HepG2 (cell line): ENCODE data around the gene PEAK3. TPM values are rescaled to one million over a fixed set of nuclear protein-coding genes. Genes with fewer than 3 reads are reported as not detected.

Experiments used
- CEBPG ChIP-seq: IDR thresholded peaks from 2 replicates; pipeline ENCODE4 v1.6.1; 2016
- DZIP1 ChIP-seq: sonication (generic); formaldehyde crosslinking; IDR thresholded peaks from 2 replicates; pipeline ENCODE4 v1.5.0; 2020; ENCODE audit warnings: mild to moderate bottlenecking, missing genetic modification reagents
- IKZF4 ChIP-seq: sonication (generic); formaldehyde crosslinking; IDR thresholded peaks from 2 replicates; pipeline ENCODE4 v1.5.1; 2020; ENCODE audit warnings: borderline replicate concordance, mild to moderate bottlenecking, low read depth, missing genetic modification reagents; ENCODE audit errors: not compliant biosample characterization
- KLF13 ChIP-seq: sonication (generic); formaldehyde crosslinking; IDR thresholded peaks from 2 replicates; pipeline ENCODE4 v1.4.0; 2020; ENCODE audit warnings: mild to moderate bottlenecking, missing genetic modification reagents
- PPARG ChIP-seq: conservative IDR thresholded peaks from 2 replicates; pipeline ENCODE4 v1.6.1; 2016; ENCODE audit warnings: missing biosample characterization, missing genetic modification reagents
- REL ChIP-seq: sonication (generic); formaldehyde crosslinking; conservative IDR thresholded peaks from 2 replicates; pipeline ENCODE4 v1.8.0; 2022; ENCODE audit warnings: mild to moderate bottlenecking, missing genetic modification reagents, moderate library complexity
- ZFP1 ChIP-seq: IDR thresholded peaks from 2 replicates; pipeline ENCODE4 v1.6.1; 2016
- ZNF101 ChIP-seq: sonication (generic); formaldehyde crosslinking; IDR thresholded peaks from 2 replicates; pipeline ENCODE4 v1.4.0; 2020; ENCODE audit warnings: mild to moderate bottlenecking, low read depth, missing genetic modification reagents, borderline replicate concordance
- ZNF180 ChIP-seq: sonication (generic); formaldehyde crosslinking; IDR thresholded peaks from 2 replicates; pipeline ENCODE4 v1.4.0; 2020; ENCODE audit warnings: low read depth, missing genetic modification reagents, borderline replicate concordance
- ZNF207 ChIP-seq: fragments of 450-650 bp; IDR thresholded peaks from 2 replicates; pipeline ENCODE4 v1.6.1; 2016; ENCODE audit warnings: antibody characterized with exemption, borderline replicate concordance
- ZNF383 ChIP-seq: sonication (generic); formaldehyde crosslinking; IDR thresholded peaks from 2 replicates; pipeline ENCODE4 v1.4.0; 2020; ENCODE audit warnings: missing genetic modification reagents, mild to moderate bottlenecking, borderline replicate concordance
- ZNF530 ChIP-seq: sonication (generic); formaldehyde crosslinking; IDR thresholded peaks from 2 replicates; pipeline ENCODE4 v1.5.0; 2020; ENCODE audit warnings: low read depth, mild to moderate bottlenecking, missing genetic modification reagents
- ZNF609 ChIP-seq: sonication (generic); formaldehyde crosslinking; IDR thresholded peaks from 2 replicates; pipeline ENCODE4 v1.4.0; 2020; ENCODE audit warnings: mild to moderate bottlenecking, missing genetic modification reagents, borderline replicate concordance
- ZNF776 ChIP-seq: sonication (generic); formaldehyde crosslinking; IDR thresholded peaks from 2 replicates; pipeline ENCODE4 v1.4.0; 2020; ENCODE audit warnings: mild to moderate bottlenecking, missing genetic modification reagents
- ZNF850 ChIP-seq: sonication (generic); formaldehyde crosslinking; conservative IDR thresholded peaks from 2 replicates; pipeline ENCODE4 v1.9.0; 2021; ENCODE audit warnings: mild to moderate bottlenecking, missing genetic modification reagents
- polyA plus RNA-seq, 8 experiments: library from polyadenylated mRNA; depleted of rRNA in 3 of 8; stranded (reverse) in 7 of 8; unstranded in 1 of 8; fragments of >200 nt; fragmentation: Illumina TruSeq in 4 of 8; extraction: Trizol in 4 of 8; gene quantifications; 2 replicates each; pipeline versions ENCODE4 v1.2.1 to v1.2.3, GENCODE V29; 2011 to 2016; ENCODE audit warnings: low read depth in 4 of 8, missing spikeins in 1 of 8, mixed read lengths in 1 of 8; ENCODE audit not compliant: insufficient read depth in 1 of 8
- total RNA-seq, 5 experiments: library from RNA; depleted of rRNA; stranded (reverse); fragments of >200 nt; fragmentation: Illumina TruSeq; extraction: Trizol; gene quantifications; 2 replicates each; pipeline ENCODE4 v1.2.3, GENCODE V29; 2016; ENCODE audit warnings: low read depth in 1 of 5
- TF ChIP-seq, protein P1 (sequence below): sonication (generic); formaldehyde crosslinking; IDR thresholded peaks from 2 replicates; pipeline ENCODE4 v1.9.0; 2022; ENCODE audit warnings: low read depth, missing genetic modification reagents
- TF ChIP-seq, protein P2 (sequence below): sonication (generic); formaldehyde crosslinking; IDR thresholded peaks from 2 replicates; pipeline ENCODE4 v1.4.0; 2020; ENCODE audit warnings: mild to moderate bottlenecking, missing genetic modification reagents
- TF ChIP-seq, protein P3 (sequence below): sonication (generic); formaldehyde crosslinking; IDR thresholded peaks from 2 replicates; pipeline ENCODE4 v1.5.0; 2020; ENCODE audit warnings: missing genetic modification reagents

PEAK3 gene
- total and polyA plus RNA-seq, 2 of the 13 experiments (the other 11 are each of a cell fraction or from before 2014, with no cell fraction given), result not detected

DNA sequence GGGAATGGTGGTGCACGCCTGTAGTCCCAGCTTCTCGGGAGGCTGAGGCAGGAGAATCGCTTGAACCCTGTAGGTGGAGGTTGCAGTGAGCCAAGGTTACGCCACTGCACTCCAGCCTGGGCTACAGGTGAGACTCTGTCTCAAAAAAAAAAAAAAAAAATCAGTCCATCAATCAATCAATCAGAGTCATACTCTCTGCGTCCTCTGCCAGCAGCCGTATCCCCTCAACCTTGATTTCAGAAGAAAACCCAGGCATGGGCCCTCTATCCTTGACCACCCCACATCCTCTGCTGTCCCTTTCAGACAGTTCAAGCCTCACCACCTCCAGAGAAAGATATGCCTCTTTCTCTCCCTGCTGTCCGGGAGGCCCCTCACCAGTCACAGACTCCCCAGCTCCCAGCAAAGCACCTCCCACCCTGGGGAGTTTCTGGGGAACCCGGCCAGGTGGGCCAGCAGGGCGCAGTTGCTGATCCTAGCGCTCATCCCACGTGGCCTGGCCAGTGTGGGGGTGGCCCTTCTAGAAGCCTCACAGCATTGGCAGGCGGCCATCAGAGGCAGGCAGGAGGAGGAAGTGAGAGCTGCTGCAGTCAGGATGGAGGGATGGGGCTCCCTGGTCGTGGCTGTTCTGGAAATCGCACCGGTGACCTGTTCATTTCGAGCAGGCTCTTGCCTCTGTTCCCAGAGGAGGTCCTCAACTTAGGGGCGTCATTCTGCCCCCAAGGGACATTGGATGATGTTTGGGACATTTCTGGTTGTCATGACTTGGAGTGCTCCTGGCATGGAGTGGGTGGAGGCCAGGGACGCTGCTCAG lies 15.6 kb downstream of the PEAK3 start (continued):
- TF ChIP-seq CEBPG (no peak), ZNF383 (CRISPR knock-in tag) (no peak), ZNF101 (no peak), ZNF530 (CRISPR knock-in tag) (no peak), DZIP1 (CRISPR knock-in tag) (no peak), REL (CRISPR knock-in tag) (no peak), ZNF850 (CRISPR knock-in tag) (no peak), IKZF4 (CRISPR knock-in tag) (no peak), ZNF609 (CRISPR knock-in tag) (no peak), KLF13 (CRISPR knock-in tag) (no peak), ZFP1 (CRISPR knock-in tag) (no peak), ZNF776 (CRISPR knock-in tag) (no peak), ZNF180 (CRISPR knock-in tag) (no peak), ZNF207 (no peak), PPARG (no peak)
- TF ChIP-seq, protein P1, sequence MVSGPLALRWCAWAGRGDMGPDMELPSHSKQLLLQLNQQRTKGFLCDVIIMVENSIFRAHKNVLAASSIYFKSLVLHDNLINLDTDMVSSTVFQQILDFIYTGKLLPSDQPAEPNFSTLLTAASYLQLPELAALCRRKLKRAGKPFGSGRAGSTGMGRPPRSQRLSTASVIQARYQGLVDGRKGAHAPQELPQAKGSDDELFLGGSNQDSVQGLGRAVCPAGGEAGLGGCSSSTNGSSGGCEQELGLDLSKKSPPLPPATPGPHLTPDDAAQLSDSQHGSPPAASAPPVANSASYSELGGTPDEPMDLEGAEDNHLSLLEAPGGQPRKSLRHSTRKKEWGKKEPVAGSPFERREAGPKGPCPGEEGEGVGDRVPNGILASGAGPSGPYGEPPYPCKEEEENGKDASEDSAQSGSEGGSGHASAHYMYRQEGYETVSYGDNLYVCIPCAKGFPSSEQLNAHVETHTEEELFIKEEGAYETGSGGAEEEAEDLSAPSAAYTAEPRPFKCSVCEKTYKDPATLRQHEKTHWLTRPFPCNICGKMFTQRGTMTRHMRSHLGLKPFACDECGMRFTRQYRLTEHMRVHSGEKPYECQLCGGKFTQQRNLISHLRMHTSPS (CRISPR knock-in tag), result no peak
- TF ChIP-seq, protein P2, sequence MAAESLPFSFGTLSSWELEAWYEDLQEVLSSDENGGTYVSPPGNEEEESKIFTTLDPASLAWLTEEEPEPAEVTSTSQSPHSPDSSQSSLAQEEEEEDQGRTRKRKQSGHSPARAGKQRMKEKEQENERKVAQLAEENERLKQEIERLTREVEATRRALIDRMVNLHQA (CRISPR knock-in tag), result no peak
- TF ChIP-seq, protein P3, sequence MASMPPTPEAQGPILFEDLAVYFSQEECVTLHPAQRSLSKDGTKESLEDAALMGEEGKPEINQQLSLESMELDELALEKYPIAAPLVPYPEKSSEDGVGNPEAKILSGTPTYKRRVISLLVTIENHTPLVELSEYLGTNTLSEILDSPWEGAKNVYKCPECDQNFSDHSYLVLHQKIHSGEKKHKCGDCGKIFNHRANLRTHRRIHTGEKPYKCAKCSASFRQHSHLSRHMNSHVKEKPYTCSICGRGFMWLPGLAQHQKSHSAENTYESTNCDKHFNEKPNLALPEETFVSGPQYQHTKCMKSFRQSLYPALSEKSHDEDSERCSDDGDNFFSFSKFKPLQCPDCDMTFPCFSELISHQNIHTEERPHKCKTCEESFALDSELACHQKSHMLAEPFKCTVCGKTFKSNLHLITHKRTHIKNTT, result no peak
